Umbilical cord (tissue), 2 donors: ENCODE data around the gene CCDC85C. TPM values are rescaled to one million over a fixed set of nuclear protein-coding genes. Genes with fewer than 3 reads are reported as not detected.
"Not testable (repeated sequence)": the region's sequence is repeated elsewhere in the genome, so short reads cannot be mapped to it uniquely, and the experiment has no call there.

Experiments
- DNase-seq: peaks from one replicate; pipeline ENCODE4 v3.0.0-alpha.2; 2015; ENCODE audit warnings: low spot score
- total RNA-seq: library from RNA; depleted of rRNA; stranded (reverse); fragments of >200 nt; gene quantifications from one replicate; pipeline ENCODE4 v1.2.3, GENCODE V29; 2014; ENCODE audit warnings: low replicate concordance; ENCODE audit not compliant: insufficient read depth

CCDC85C gene
- 7.5 TPM for total RNA-seq

DNA sequence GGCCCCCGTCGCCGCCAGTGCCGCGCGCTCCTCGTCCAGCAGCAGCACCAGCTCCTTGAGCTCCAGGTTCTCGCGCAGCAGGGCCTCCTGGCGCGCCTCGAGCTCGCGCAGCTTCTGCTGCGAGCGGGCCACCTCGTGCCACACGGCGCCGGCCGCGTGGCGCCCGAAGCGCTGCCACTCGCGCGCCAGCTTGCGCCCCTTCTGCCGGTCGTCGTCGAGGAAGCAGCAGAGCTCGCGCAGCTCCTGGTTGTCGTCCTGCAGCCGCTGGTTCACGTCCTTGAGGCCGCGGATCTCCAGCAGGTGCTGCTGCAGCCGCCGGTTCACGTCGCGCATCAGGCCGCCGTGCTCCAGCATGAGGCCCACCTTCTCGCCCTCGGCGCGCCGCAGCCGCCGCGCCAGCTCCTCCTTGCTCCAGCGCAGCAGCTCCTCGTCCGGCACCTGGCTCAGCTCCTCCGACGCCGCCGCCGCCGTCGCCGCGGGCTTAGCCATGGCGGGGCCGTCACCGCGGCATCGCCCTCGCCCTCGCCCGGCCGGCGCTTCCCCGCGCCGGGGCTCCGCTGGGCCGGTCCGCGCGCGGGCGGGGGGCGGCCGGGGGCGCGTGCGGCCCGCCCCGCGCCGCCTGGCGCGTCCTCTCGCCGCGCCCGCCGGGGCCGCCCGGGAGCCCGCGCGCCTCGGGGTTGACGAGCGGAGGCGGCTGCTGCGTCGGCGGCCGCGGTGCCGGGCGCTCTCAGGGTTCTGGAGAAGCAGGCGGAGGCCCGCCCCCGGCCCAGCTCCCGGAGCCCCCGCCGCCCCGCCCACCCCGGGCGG, at the start of gene CCDC85C:
Gene CCDC85C, minus strand, starts transcription at position 737 of the 807 bp plus-strand sequence. Its CDS starts 248 bp downstream, at position 489.
- DNase-seq = no peak

DNA sequence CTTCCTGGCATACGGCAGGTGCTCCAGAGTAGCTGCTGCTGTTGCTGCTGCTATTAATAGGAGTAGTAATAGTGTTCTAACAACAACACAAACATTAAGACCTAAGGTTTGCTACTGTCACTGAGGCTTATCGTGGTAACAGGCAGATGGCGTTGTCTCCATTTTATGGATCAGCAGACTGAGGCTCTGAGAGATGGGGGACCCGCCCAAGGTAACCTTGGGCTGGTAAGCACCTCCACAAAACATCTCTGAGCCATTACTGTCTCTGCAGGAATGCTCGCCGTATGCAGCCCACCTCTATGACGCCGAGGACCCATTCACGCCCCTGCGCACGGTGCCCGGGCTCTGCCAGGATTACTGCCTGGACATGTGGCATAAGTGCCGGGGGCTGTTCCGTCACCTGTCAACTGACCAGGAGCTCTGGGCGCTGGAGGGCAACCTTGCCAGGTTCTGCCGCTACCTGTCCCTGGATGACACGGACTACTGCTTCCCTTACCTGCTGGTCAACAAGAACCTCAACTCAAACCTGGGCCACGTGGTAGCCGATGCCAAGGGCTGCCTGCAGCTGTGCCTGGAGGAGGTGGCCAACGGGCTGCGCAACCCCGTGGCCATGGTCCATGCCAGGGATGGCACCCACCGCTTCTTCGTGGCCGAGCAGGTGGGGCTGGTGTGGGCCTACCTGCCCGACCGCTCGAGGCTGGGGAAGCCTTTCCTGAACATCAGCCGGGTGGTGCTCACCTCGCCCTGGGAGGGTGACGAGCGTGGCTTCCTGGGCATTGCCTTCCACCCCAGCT, 48.1 kb upstream of the CCDC85C start:
- DNase-seq = no peak

DNA sequence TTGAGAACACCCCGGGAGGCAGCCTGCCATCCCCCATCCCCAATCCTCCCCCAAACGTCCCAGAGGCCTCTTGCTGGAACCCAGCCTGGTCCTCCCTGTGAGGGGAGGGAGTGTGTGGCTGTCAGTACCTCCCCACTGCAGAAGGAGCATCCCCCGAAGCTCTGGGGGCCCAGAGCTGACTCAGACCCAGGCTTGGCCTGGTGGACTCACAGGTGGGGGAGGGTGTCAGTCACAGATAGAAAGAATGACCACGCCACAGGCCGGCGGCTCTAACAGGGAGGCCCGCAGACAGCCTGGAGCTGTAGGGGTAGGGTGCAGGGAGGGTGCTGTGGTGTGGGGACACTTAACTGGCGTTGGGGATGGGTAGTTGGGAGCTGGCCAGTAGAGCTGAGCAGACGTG, 46.2 kb upstream of the CCDC85C start:
- DNase-seq = no peak

DNA sequence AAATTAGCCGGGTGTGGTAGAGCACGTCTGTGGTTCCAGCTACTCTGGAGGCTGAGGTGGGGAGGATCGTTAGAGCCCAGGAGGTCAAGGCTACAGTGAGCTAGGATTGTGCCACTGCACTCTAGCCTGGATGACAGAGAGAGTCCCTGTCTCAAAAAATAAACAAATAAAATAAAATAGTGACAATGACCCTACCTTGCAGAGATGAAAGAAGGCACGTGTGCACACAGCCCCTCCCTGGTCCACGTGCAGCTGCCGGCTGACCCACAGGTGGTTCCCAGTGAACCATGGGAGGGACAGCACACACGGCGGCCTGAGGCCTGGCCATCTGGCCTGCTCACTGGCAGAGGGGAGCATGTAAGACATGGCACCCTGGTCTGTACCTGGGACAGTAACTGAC, 45.6 kb upstream of the CCDC85C start:
- DNase-seq = no peak

DNA sequence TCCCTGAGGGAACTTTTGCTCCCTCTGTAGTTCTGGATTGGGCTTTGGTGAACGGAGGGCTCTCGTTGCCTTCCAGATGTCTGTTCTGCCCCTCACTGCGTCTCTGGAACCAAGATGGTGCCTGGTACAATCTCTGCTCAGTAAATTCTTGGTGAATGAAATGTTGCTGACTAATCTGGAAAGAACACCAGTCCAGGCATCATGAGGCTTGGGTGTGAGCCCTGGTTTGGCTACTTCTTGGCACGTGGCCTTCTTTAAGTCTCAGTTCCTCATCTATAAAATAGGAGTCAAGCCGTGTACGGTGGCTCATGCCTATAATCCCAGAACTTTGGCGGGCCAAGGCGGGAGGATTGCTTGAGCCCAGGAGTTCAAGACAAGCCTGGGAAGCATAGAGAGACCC, 45.2 kb upstream of the CCDC85C start:
- no peak for DNase-seq

DNA sequence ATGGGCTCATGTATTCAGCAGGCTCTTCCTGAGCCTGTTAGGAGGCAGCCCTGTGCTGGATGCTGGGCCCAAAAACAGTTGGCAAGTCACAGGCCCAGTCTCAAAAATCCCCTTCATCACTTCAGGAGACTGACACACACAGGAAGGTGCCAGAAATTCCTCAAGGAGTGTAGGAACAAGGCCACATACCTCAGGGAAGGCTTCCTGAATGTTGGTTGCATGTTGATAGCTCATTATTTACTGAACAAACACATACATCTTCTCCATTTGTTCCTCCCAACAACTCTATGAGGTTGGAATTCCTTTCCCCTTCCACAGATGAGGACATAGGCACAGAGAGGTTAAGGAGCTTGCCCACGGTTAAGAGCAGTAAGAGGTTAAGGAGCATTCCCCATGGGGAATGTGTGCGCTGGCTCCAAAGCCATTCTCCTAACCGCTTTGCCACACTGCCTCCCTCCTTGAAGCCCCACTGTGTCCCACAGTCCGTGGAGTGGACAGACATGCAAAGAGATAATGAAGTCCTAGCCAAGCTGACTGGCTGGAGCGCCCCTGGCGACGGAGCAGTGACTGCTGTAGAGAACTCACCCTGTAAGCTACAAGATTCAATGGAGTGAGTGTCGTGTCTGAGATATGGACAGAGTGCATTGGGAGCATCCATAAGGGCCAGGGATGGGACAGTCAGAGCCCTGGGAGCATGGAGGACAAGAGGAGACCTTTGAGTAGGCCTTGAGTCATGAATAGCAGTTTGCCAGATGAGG, 44.2 kb upstream of the CCDC85C start:
- DNase-seq = no peak

DNA sequence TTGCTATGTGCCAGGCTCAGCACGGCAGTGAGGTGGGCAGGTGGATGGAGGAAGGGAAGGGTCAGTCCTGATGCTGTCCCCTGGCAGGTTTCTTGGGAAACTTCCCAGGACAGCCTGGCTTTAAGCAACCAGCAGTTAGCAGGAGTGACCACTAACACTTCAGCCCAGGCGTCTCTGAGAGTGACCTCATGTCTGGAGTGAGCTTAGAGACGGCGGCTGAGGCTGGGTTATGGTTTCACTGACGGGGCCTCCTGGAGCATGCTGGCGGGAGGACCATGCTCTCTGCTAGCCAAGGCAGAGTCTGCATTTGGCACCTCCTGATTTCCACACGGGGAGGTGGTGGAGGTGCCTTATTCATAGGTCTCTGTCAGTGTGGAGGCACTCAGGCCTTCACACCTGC, 43.4 kb upstream of the CCDC85C start:
- peak; percentile 54 for DNase-seq

DNA sequence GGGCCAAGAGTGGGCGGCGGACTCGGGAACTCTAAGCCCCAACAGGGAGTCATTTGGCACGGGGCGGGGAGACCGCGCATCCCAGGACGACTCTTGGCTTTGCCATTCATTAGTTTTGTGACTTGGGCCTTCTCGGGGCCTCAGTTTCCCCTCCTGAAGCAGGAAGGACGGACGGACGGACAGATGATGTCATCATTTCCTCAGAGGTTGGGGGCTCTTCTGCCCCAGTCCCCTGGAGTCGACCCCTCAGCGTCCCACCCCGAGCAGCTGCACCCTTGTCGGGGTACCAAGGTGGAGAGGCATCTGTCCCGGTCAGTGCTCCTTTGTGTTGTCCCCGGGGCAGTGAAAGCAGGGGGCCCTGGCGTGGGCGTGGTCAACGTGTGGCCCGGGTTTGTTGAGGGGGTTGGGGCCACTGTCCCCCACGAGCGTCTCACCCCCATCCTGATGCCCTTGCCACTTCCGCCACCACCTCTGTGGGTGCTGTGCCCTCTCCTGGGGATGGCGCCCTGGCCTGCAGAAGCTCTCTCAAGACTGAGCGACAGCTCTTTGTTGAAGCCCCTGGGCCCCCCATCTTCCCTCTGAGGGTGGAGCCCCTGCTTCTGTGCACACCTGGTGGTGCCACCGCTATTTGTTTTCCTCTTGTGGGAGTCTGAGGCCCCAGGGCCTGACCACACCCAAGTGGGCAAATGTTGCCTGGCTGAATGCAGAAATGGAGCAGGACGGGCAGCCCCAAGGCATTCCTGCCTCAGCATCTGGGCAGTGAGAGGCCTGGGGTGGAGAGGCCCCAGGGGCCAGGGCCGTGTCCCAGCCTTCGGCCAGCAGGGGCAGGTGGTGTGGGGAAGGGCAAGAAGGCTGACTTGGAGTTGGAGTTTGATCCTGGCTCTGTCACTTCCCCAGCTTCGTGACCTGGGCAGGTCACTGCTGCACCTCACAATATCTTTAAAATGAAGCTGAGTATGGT, 41.8 kb upstream of the CCDC85C start:
- no peak for DNase-seq

DNA sequence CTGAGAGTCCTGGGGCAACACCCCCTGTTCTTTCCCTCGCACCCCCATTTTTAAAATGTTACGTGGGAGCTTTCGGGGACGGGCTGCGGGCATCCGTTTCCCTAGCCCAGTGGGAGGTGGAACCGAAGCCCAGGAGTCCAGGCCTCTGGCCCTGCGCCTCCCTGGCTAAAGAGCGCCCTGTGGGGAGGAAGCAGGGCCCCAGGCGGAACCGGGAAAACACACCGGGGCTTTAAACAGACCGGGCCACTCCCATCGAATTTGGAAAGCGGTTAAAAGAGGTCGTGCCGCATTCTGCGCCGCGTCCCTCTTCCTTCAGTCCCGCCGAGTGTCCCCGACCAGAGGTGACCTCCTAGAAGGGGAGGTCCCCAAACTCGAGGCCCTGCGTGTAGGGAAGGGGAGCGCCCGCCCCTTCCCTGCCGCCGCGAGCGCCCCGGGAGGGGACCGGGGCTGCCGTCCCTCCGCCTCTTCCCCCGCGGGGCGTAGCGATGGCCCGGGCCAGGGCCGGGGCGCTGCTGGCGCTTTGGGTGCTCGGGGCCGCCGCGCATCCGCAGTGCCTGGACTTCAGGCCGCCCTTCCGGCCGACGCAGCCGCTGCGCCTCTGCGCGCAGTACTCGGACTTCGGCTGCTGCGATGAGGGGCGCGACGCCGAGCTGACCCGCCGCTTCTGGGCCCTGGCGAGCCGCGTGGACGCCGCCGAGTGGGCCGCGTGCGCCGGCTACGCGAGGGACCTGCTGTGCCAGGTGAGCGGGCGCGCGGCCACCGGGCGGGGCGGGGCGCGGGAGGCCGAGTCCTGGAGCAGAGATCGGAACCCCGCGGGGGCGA, 40.9 kb upstream of the CCDC85C start, which contains the start of gene HHIPL1:
Gene HHIPL1, plus strand, starts transcription at position 407 of the 822 bp plus-strand sequence. Its CDS starts 79 bp downstream, at position 486.
- no peak for DNase-seq

DNA sequence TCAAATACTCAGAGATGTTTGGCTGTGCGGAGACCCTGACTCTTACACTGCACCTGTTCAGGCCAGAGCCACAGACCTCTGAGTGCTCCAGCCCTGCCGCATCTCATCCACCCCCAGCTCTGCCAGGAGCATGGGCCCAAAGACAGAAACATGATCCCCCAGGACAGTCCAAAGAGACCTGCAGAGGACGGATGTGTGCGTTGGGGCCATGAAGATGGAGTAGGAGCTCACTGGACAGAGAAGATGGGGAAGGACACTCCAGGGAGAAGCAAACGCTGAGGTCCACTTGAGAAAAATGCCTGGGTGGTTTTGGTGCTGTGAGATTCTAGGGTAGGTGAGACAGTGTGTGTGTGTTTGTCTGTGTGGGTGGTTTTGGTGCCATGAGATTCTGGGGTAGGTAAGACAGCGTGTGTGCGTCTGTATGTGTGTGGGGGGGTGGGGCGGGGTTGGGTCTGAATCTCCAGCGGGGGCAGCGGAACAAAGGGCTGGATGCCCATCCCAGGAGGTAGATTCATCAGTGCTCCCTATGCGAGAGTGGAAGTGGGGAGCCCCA, 40.1 kb upstream of the CCDC85C start:
- no peak for DNase-seq

DNA sequence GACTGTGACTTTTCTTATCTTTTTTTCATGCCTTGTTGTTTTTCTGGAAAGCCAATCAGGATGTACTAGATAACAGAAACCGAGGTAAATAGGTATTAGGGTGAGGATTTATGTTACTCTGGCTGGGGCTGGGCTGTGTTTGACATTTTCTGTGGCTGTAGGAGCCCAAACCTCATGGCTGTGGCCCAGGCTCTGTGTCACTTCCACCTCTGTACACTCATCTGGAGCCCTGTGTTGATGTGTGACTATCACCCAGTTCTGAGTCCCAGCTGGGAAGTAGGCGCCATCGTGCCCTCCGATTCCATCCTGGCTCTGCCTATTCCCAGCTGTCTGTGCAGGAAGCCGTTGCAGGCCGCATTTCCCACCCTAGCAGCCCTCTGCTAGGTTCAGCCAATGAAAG, 39.3 kb upstream of the CCDC85C start:
- DNase-seq = no peak

DNA sequence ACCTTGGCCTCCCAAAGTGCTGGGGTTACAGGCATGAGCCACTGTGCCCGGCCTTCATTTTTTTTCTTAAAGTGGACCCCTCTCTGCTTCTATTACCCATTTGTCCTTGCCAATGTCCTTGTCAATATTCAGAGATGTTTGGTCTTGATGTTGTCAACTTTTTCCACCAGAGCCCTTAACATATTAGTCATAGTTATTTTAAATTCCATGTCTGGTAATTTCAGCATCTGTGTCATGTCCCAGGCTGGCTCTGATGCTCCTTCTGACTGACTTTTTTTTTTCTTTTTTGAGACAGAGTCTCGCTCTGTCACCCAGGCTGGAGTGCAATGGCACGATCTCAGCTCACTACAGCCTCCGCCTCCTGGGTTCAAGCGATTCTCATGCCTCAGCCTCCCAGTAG, 38.8 kb upstream of the CCDC85C start:
- not testable (repeated sequence) for DNase-seq

DNA sequence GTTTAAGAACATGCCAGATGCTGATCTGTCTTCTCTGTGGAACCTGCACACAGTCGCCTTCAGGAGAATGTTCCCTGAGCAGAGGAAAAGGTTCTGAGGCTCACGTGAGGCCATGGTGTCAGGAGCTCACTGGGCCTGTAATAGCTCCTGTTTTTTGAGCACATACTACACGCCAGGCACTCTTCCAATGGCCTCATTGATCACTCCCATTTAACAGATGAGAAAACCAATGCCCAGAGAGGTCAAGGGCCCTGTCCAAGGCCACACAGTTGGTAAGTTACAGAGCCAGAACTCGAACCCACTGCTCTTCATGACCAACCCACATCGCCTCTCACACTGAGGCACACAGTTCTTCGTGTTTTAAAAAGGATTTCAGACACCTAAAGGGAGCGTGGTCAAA, 33.6 kb upstream of the CCDC85C start:
- no peak for DNase-seq

DNA sequence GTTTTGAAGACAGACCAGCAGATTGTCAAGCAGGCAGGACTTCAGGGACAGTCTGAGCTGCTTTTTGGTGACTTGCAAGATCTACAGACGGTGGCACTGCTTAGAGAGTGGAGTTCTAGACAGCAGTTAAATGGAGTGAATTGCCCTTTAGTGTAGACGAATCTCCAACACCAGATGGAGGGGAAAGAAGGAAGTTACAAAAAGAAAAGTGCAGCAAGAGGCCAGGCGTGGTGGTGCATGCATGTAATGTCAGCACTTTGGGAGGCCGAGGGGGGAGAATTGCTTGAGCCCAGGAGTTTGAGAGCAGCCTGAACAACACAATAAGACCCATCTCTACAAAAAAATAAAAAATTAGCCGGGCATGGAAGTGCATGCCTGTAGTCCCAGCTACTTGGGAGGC, 32.5 kb upstream of the CCDC85C start:
- DNase-seq = no peak

DNA sequence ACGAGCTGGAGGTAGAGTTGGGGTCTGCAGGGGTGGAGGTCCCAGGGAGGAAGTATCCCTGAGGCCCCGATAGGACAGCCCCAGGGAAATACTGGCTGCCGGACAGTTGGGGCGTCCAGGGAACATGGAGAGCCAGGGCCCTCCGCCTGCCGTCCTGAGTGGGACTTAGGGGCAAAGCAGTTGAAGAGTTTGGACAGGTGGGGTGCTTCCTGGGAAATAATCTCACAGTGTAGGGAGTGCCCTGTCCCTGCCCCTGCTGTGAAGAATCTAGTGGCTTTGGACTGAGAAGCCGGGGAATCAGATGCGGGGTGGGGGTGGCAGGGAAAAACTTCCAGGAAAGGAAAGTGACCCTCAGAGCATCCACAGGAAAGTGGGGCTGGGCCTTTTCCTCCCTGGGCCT, 31.1 kb upstream of the CCDC85C start:
- no peak for DNase-seq

DNA sequence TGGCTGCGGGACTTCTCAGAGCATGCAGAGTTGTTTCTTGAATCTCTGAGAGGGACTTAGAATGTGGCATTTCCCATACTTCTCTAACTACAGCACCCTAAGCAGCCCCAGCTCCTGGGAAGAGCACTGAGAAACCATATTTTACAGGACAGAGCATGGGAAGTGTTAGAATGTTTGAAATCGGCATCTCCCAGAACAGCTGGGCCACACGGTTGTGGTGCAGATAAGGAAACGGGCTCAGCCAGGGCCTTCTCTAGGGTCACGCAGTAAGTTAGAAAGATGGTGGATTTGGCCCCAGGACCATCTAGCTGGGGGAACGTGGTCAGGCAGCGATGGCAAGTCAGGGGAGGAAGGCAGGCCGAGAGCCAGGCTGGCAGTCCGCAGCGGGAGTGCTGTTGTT, 30.4 kb upstream of the CCDC85C start:
- no peak for DNase-seq

DNA sequence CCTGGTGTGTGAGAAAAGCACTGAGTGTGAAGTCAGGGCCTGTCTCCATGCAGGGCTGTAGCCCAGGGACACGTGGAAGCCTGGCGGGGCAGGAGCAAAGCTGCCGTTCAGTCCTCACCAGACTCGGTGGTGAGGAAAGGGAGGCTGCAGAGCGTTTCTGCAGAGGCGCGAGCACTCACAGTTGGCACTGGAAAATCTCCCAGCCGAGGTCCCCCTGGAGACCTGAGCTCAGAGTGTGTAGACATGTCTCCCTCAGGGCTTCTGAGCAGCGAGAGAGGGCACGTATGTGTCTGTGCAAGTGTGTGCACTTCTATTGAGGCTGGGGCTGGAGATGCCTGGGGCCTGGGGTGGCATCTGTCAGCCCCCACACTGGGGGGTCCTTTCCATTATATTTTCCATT, 29.9 kb upstream of the CCDC85C start:
- DNase-seq = no peak

DNA sequence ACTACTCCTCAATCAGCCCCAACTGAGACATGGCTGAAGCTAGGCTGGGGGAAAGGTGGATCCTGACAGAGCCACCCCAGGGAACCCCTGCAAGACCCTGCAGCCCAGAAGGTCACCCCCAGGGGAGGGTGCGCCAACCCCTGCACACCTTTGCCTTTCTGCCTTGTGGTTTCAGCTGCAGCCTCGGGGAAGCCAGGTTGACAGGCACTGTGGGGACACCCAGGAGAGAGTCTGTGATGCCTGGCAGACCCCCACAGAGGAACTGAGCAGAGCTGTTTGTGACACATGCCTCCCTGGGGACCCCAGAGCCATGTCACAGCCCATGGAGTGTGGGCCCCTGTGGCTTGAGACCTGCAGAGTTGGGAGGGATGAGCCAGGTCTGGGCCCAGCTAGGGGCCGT, 29.1 kb upstream of the CCDC85C start:
- DNase-seq = no peak

DNA sequence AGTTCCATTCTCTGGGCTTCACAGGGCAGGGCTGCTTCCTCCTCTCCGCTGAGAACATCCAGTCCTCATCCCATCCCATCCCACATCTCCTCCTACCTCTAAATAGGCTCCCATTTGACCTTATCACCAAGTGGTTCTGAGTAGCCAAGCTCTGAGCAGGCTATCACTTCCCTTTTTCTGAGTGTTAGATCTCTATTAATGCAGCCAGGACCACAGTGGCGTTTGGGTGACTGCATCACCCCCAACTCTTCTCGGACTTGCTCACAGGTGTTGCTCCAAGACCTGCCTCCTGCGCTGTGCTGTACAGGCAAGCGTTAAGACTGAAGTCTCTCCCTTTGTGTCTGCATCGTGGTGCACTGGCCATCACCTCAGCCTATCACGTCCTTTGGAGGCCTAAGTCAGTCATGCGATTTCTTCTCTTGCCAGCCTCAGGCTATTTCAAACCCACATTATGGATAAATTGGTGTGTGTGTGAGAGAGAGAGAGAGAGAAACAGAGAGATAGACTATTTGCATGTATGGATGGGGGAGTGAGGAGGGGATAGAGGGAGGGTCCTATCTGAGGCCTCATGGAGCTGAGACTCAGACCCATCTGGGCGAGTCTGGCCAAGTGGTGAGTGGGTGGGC, 28.5 kb upstream of the CCDC85C start:
- DNase-seq = no peak
